Muscle of leg (tissue), 11 donors: Measurements from ENCODE around the gene GRK2. TPM values are rescaled to one million over a fixed set of nuclear protein-coding genes. Genes with fewer than 3 reads are reported as not detected.

Experiments used
- DNase-seq: peaks from one replicate; pipeline ENCODE4 v3.0.0; 2013
- H3K27ac ChIP-seq: one replicate; pipeline ENCODE4 v1.5.1; 2013; ENCODE audit warnings: mild to moderate bottlenecking, low read length, control low read depth
- H3K27me3 ChIP-seq: one replicate; pipeline ENCODE4 v1.6.1; 2013; ENCODE audit warnings: low read length; ENCODE audit not compliant: control insufficient read depth, insufficient read depth
- H3K36me3 ChIP-seq: one replicate; pipeline ENCODE4 v1.6.1; 2013; ENCODE audit warnings: low read length; ENCODE audit not compliant: control insufficient read depth, insufficient read depth
- H3K4me1 ChIP-seq: one replicate; pipeline ENCODE4 v1.6.1; 2013; ENCODE audit warnings: low read length; ENCODE audit not compliant: control insufficient read depth, insufficient read depth
- H3K4me3 ChIP-seq: one replicate; pipeline ENCODE4 v1.5.1; 2013; ENCODE audit warnings: low read length, control low read depth
- H3K9me3 ChIP-seq: replicated peaks from 2 replicates; pipeline ENCODE4 v1.6.1; 2013; ENCODE audit warnings: low read depth, low read length; ENCODE audit not compliant: control insufficient read depth
- WGBS: methylation state at CpG from one replicate; pipeline ENCODE4 v1.1.5; 2013; ENCODE audit warnings: missing lambda C conversion rate; ENCODE audit not compliant: insufficient coverage; 5-methylcytosine and 5-hydroxymethylcytosine counted together
- polyA plus RNA-seq, 8 donors: library from polyadenylated mRNA; unstranded; fragments of 120-200 nt; gene quantifications; one replicate each; pipeline versions ENCODE4 v1.2.1 to v1.2.3, GENCODE V29; 2013; ENCODE audit warnings: inconsistent platforms in 1 of 8, low replicate concordance in 1 of 8; ENCODE audit not compliant: insufficient read length in 8 of 8, insufficient read depth in 1 of 8
- total RNA-seq: library from RNA; stranded (reverse); fragments of 120-200 nt; gene quantifications from one replicate; pipeline ENCODE4 v1.2.4, GENCODE V29; 2013

GRK2 gene
- total and polyA plus RNA-seq, 9 donors = 31.7 to 62.9 (median 58.3) TPM

GRCh38 chr11:67239783-67240575, 26.3 kb upstream of the GRK2 start:
- H3K27me3 ChIP-seq = no peaks in the 10 kb centered on the region
- peak overlapping the region; percentile 51 for H3K4me3 ChIP-seq
- peak overlapping the region; percentile 97 for H3K27ac ChIP-seq
- DNase-seq = peak; percentile 99
- H3K9me3 ChIP-seq = no peaks in the 10 kb centered on the region
- peaks cover 19% of the 10 kb centered on the region for H3K4me1 ChIP-seq
- WGBS = 0% methylated on average over 23 of the region's 31 CpGs
- H3K36me3 ChIP-seq = peaks cover 25% of the 10 kb centered on the region

GRCh38 chr11:67240576-67241389, 25.5 kb upstream of the GRK2 start:
- WGBS = 0% methylated on average over 3 of the region's 16 CpGs

GRCh38 chr11:67242548-67242947, 23.7 kb upstream of the GRK2 start:
- peaks cover 19% of the 10 kb centered on the region for H3K4me1 ChIP-seq
- no peak overlapping the region for H3K27ac ChIP-seq

More at GRCh38 chr11:67240576-67241389, 25.5 kb upstream of the GRK2 start:
- H3K27ac ChIP-seq = peak overlapping the region; percentile 97
- peak overlapping the region; percentile 51 for H3K4me3 ChIP-seq
- no peaks in the 10 kb centered on the region for H3K27me3 ChIP-seq
- H3K4me1 ChIP-seq = peaks cover 19% of the 10 kb centered on the region
- H3K36me3 ChIP-seq = peaks cover 33% of the 10 kb centered on the region
- H3K9me3 ChIP-seq = no peaks in the 10 kb centered on the region
- DNase-seq = peak; percentile 81

GRCh38 chr11:67243051-67243450, 23.2 kb upstream of the GRK2 start:
- H3K27me3 ChIP-seq = no peaks in the 10 kb centered on the region
- H3K4me3 ChIP-seq = no peak overlapping the region
- peaks cover 49% of the 10 kb centered on the region for H3K36me3 ChIP-seq
- H3K4me1 ChIP-seq = peaks cover 19% of the 10 kb centered on the region
- H3K9me3 ChIP-seq = no peaks in the 10 kb centered on the region
- no peak overlapping the region for H3K27ac ChIP-seq
- no peak for DNase-seq
- 50% methylated on average over 1 of the region's 2 CpGs for WGBS

More at GRCh38 chr11:67242548-67242947, 23.7 kb upstream of the GRK2 start:
- H3K36me3 ChIP-seq = peaks cover 45% of the 10 kb centered on the region
- no peaks in the 10 kb centered on the region for H3K9me3 ChIP-seq
- WGBS = no CpG with 5 or more reads among the region's 1 CpG
- DNase-seq = no peak
- no peaks in the 10 kb centered on the region for H3K27me3 ChIP-seq
- no peak overlapping the region for H3K4me3 ChIP-seq

- no peak overlapping the region for H3K4me3 ChIP-seq
- H3K27ac ChIP-seq = no peak overlapping the region
- H3K9me3 ChIP-seq = no peaks in the 10 kb centered on the region
- peaks cover 9% of the 10 kb centered on the region for H3K4me1 ChIP-seq
- H3K27me3 ChIP-seq = no peaks in the 10 kb centered on the region
- peaks cover 69% of the 10 kb centered on the region for H3K36me3 ChIP-seq
- WGBS = 90% methylated on average over 7 of the region's 11 CpGs
- no peak for DNase-seq
Observed at GRCh38 chr11:67245046-67245445, 21.2 kb upstream of the GRK2 start.

- Histone ChIP-seq H3K36me3 (peaks cover 93% of the 10 kb centered on the region), H3K27ac (no peak overlapping the region), H3K4me3 (no peak overlapping the region), H3K9me3 (no peaks in the 10 kb centered on the region), H3K27me3 (no peaks in the 10 kb centered on the region), H3K4me1 (no peaks in the 10 kb centered on the region)
- no peak for DNase-seq
- 89% methylated on average over 4 of the region's 5 CpGs for WGBS
Observed at GRCh38 chr11:67247946-67248550, 18.2 kb upstream of the GRK2 start.

- Histone ChIP-seq H3K27me3 (no peaks in the 10 kb centered on the region), H3K9me3 (no peaks in the 10 kb centered on the region), H3K27ac (no peak overlapping the region), H3K36me3 (peaks cover 93% of the 10 kb centered on the region), H3K4me3 (no peak overlapping the region), H3K4me1 (no peaks in the 10 kb centered on the region)
- no peak for DNase-seq
Observed at GRCh38 chr11:67248653-67249052, 17.6 kb upstream of the GRK2 start.

- Histone ChIP-seq H3K27ac (no peak overlapping the region), H3K9me3 (no peaks in the 10 kb centered on the region), H3K4me1 (no peaks in the 10 kb centered on the region), H3K36me3 (peaks cover 95% of the 10 kb centered on the region), H3K27me3 (no peaks in the 10 kb centered on the region), H3K4me3 (no peak overlapping the region)
- DNase-seq = no peak
- 93% methylated on average over 35 of the region's 37 CpGs for WGBS
Observed at GRCh38 chr11:67250059-67251043, 15.9 kb upstream of the GRK2 start.

GRCh38 chr11:67251841-67252240, 14.4 kb upstream of the GRK2 start:
- Histone ChIP-seq H3K9me3 (no peaks in the 10 kb centered on the region), H3K27me3 (no peaks in the 10 kb centered on the region), H3K4me1 (no peaks in the 10 kb centered on the region), H3K4me3 (no peak overlapping the region), H3K27ac (no peak overlapping the region), H3K36me3 (peaks cover 98% of the 10 kb centered on the region)
- DNase-seq = no peak
- WGBS = no CpG with 5 or more reads among the region's 1 CpG
